ENCODE data around the gene XPO5.

Gene XPO5

GRCh38 chr6:43532201-43532600 is 43.6 kb downstream of the XPO5 start:
- H3K27me3 ChIP-seq (replicated peaks; ENCODE audit: control insufficient read depth, insufficient read depth, low read length), result no peaks in the 10 kb centered on the region
- DNase-seq (ENCODE audit: extremely low read depth, insufficient read length), result no peak
- peaks cover 24% of the 10 kb centered on the region for H3K36me3 ChIP-seq (ENCODE audit: control insufficient read depth, insufficient read depth, low read length)

GRCh38 chr6:43524483-43524961 is 51.3 kb downstream of the XPO5 start:
- Histone ChIP-seq H3K4me3 (replicated peaks; ENCODE audit: low read depth, low read length) (no peak overlapping the region), H3K36me3 (ENCODE audit: control insufficient read depth, insufficient read depth, low read length) (peaks cover 43% of the 10 kb centered on the region), H3K27me3 (replicated peaks; ENCODE audit: control insufficient read depth, insufficient read depth, low read length) (no peaks in the 10 kb centered on the region)
- TF ChIP-seq CTCF (IDR thresholded peaks at IDR 0.05; ENCODE audit: insufficient read depth, low read length, poor library complexity, severe bottlenecking), result no peak
- DNase-seq (ENCODE audit: extremely low read depth, insufficient read length), result no peak

More at GRCh38 chr6:43532201-43532600, 43.6 kb downstream of the XPO5 start:
- no peak for TF ChIP-seq CTCF (IDR thresholded peaks at IDR 0.05; ENCODE audit: insufficient read depth, low read length, poor library complexity, severe bottlenecking)
- no peak overlapping the region for H3K4me3 ChIP-seq (replicated peaks; ENCODE audit: low read depth, low read length)

- H3K36me3 ChIP-seq (ENCODE audit: control insufficient read depth, insufficient read depth, low read length), result peaks cover 39% of the 10 kb centered on the region
- no peaks in the 10 kb centered on the region for H3K27me3 ChIP-seq (replicated peaks; ENCODE audit: control insufficient read depth, insufficient read depth, low read length)
- DNase-seq (ENCODE audit: extremely low read depth, insufficient read length), result no peak
- H3K4me3 ChIP-seq (replicated peaks; ENCODE audit: low read depth, low read length), result no peak overlapping the region
- TF ChIP-seq CTCF (IDR thresholded peaks at IDR 0.05; ENCODE audit: insufficient read depth, low read length, poor library complexity, severe bottlenecking), result no peak
Measured at GRCh38 chr6:43523284-43523683, 52.6 kb downstream of the XPO5 start.

- H3K4me3 ChIP-seq (replicated peaks; ENCODE audit: low read depth, low read length), result no peak overlapping the region
- H3K27me3 ChIP-seq (replicated peaks; ENCODE audit: control insufficient read depth, insufficient read depth, low read length), result no peaks in the 10 kb centered on the region
- TF ChIP-seq CTCF (IDR thresholded peaks at IDR 0.05; ENCODE audit: insufficient read depth, low read length, poor library complexity, severe bottlenecking), result no peak
- H3K36me3 ChIP-seq (ENCODE audit: control insufficient read depth, insufficient read depth, low read length), result peaks cover 37% of the 10 kb centered on the region
- no peak for DNase-seq (ENCODE audit: extremely low read depth, insufficient read length)
Measured at GRCh38 chr6:43522547-43523261, 53.1 kb downstream of the XPO5 start.

- Histone ChIP-seq H3K4me3 (replicated peaks; ENCODE audit: low read depth, low read length) (no peak overlapping the region), H3K27me3 (replicated peaks; ENCODE audit: control insufficient read depth, insufficient read depth, low read length) (no peaks in the 10 kb centered on the region), H3K36me3 (ENCODE audit: control insufficient read depth, insufficient read depth, low read length) (peaks cover 33% of the 10 kb centered on the region)
- TF ChIP-seq CTCF (IDR thresholded peaks at IDR 0.05; ENCODE audit: insufficient read depth, low read length, poor library complexity, severe bottlenecking), result no peak
- DNase-seq (ENCODE audit: extremely low read depth, insufficient read length), result no peak
Measured at GRCh38 chr6:43521836-43522235, 54.0 kb downstream of the XPO5 start.

Measured in GM06990 (cell line).